IMR-90 (cell line): ENCODE results near the gene D2HGDH. TPM values are rescaled to one million over a fixed set of nuclear protein-coding genes. Genes with fewer than 3 reads are reported as not detected.

Experiments
- ATAC-seq: fragments of 200-7000 bp; cut with Tn5 transposase; 2 replicates; pipeline ENCODE4 v1.9.1; 2020; ENCODE audit warnings: low read depth, mild to moderate bottlenecking, moderate library complexity
- BruUV-seq: library from RNA; stranded (reverse); fragments of 400-500 nt; replicated peaks from 2 replicates; lab custom pipeline; 2021; lab: Mats Ljungman, UMichigan
- CTCF ChIA-PET: fragments of 300-600 bp; formaldehyde crosslinking; extraction: SDS; loops from one replicate; lab custom pipeline; 2021; ENCODE audit warnings: antibody characterized with exemption; lab: Yijun Ruan, JAX
- POLR2A ChIA-PET: fragments of 300-600 bp; sonication (Branson Sonifier 250); formaldehyde crosslinking; loops from one replicate; lab custom pipeline; 2022; ENCODE audit warnings: antibody characterized with exemption; ENCODE audit not compliant: unreplicated experiment; lab: Charles Lee
- DNase-seq: peaks from one replicate; pipeline ENCODE4 v3.0.0; 2013
- H2AFZ ChIP-seq: replicated peaks from 2 replicates; pipeline ENCODE3; 2013; ENCODE audit warnings: low read length, mild to moderate bottlenecking; ENCODE audit not compliant: poor library complexity
- H2AK5ac ChIP-seq: 2 replicates; pipeline ENCODE4 v1.6.1; 2013; ENCODE audit warnings: low read depth, low read length, inconsistent platforms
- H2AK9ac ChIP-seq: replicated peaks from 2 replicates; pipeline ENCODE3; 2013; ENCODE audit warnings: mild to moderate bottlenecking, low read depth, low read length, moderate library complexity; ENCODE audit not compliant: poor library complexity
- H2BK120ac ChIP-seq: 2 replicates; pipeline ENCODE4 v1.6.1; 2013; ENCODE audit warnings: low read depth, low read length, inconsistent platforms
- H2BK15ac ChIP-seq: 3 replicates; pipeline ENCODE4 v1.6.1; 2013; ENCODE audit warnings: low read depth, low read length, inconsistent platforms
- H2BK20ac ChIP-seq: 2 replicates; pipeline ENCODE4 v1.6.1; 2013; ENCODE audit warnings: low read depth, mild to moderate bottlenecking, inconsistent platforms, low read length, moderate library complexity
- H2BK5ac ChIP-seq: 2 replicates; pipeline ENCODE4 v1.6.1; 2013; ENCODE audit warnings: mild to moderate bottlenecking, low read depth, low read length, inconsistent platforms; ENCODE audit not compliant: poor library complexity, severe bottlenecking
- H3K14ac ChIP-seq: replicated peaks from 2 replicates; pipeline ENCODE4 v1.6.1; 2013; ENCODE audit warnings: low read depth, low read length, inconsistent platforms
- H3K18ac ChIP-seq: 2 replicates; pipeline ENCODE4 v1.6.1; 2013; ENCODE audit warnings: low read depth, low read length, control low read depth
- H3K23ac ChIP-seq: 2 replicates; pipeline ENCODE4 v1.6.1; 2013; ENCODE audit warnings: low read depth, low read length, inconsistent platforms
- H3K27ac ChIP-seq: 2 replicates; pipeline ENCODE4 v1.5.1; 2013; ENCODE audit warnings: mild to moderate bottlenecking, control low read depth, low read length; ENCODE audit not compliant: insufficient read depth
- H3K27me3 ChIP-seq: 2 replicates; pipeline ENCODE4 v1.6.1; 2013; ENCODE audit warnings: low read length; ENCODE audit not compliant: control insufficient read depth, insufficient read depth
- H3K36me3 ChIP-seq: 2 replicates; pipeline ENCODE4 v1.6.1; 2013; ENCODE audit warnings: low read length, mixed read lengths; ENCODE audit not compliant: control insufficient read depth, insufficient read depth
- H3K4ac ChIP-seq: 2 replicates; pipeline ENCODE4 v1.6.1; 2013; ENCODE audit warnings: low read depth, low read length, inconsistent platforms
- H3K4me1 ChIP-seq: 2 replicates; pipeline ENCODE4 v1.6.1; 2013; ENCODE audit warnings: low read length, mixed read lengths; ENCODE audit not compliant: control insufficient read depth, insufficient read depth
- H3K4me2 ChIP-seq: 2 replicates; pipeline ENCODE4 v1.6.1; 2013; ENCODE audit warnings: low read depth, mild to moderate bottlenecking, control low read depth, low read length, moderate library complexity
- H3K4me3 ChIP-seq: 2 replicates; pipeline ENCODE4 v1.5.1; 2013; ENCODE audit warnings: low read depth, mild to moderate bottlenecking, control low read depth, low read length, moderate library complexity; ENCODE audit not compliant: insufficient read depth
- H3K56ac ChIP-seq: 2 replicates; pipeline ENCODE4 v1.6.1; 2013; ENCODE audit warnings: low read length, inconsistent platforms; ENCODE audit not compliant: insufficient read depth; ENCODE audit errors: extremely low read depth
- H3K79me1 ChIP-seq, 2 experiments: 2 replicates each; pipeline ENCODE4 v1.6.1; 2013; ENCODE audit warnings: low read length in 2 of 2, inconsistent platforms in 1 of 2, low read depth in 1 of 2
- H3K9ac ChIP-seq: 2 replicates; pipeline ENCODE4 v1.6.1; 2013; ENCODE audit warnings: low read depth, low read length, control low read depth
- H3K9me1 ChIP-seq: 2 replicates; pipeline ENCODE4 v1.6.1; 2013; ENCODE audit warnings: low read length, inconsistent platforms; ENCODE audit not compliant: insufficient read depth
- H3K9me3 ChIP-seq: 2 replicates; pipeline ENCODE4 v1.6.1; 2013; ENCODE audit warnings: low read length; ENCODE audit not compliant: control insufficient read depth, insufficient read depth
- H4K20me1 ChIP-seq: 2 replicates; pipeline ENCODE4 v1.6.1; 2013; ENCODE audit warnings: low read length, inconsistent platforms; ENCODE audit not compliant: insufficient read depth
- H4K5ac ChIP-seq: 2 replicates; pipeline ENCODE4 v1.6.1; 2013; ENCODE audit warnings: mild to moderate bottlenecking, low read depth, low read length, control low read depth
- H4K8ac ChIP-seq, 2 experiments: 2 replicates each; pipeline ENCODE4 v1.6.1; 2013; ENCODE audit warnings: low read depth in 2 of 2, low read length in 2 of 2, control low read depth in 1 of 2, inconsistent platforms in 1 of 2
- H4K91ac ChIP-seq: 2 replicates; pipeline ENCODE4 v1.6.1; 2013; ENCODE audit warnings: low read depth, low read length, inconsistent platforms; ENCODE audit not compliant: insufficient read depth
- CHD1 ChIP-seq: IDR thresholded peaks from 2 replicates; pipeline ENCODE4 v1.6.1; 2012; ENCODE audit warnings: low read depth, low read length, improper control_type of control experiment
- MAFK ChIP-seq: IDR thresholded peaks from 2 replicates; pipeline ENCODE4 v1.6.1; 2012; ENCODE audit warnings: low read depth, low read length, improper control_type of control experiment
- WGBS, 2 experiments: methylation state at CpG; one replicate each; pipeline versions ENCODE4 v1.1.5 to v1.1.7; 2013; ENCODE audit warnings: missing lambda C conversion rate in 2 of 2; ENCODE audit not compliant: insufficient read length in 1 of 2; ENCODE audit errors: extremely low coverage in 2 of 2; 5-methylcytosine and 5-hydroxymethylcytosine counted together
- dilution Hi-C: fragments of 300-500 bp; cut with HindIII; formaldehyde crosslinking; loops from one replicate; pipeline ENCODE4 v1.14.3; 2018; ENCODE audit warnings: low sequenced_read_pairs; ENCODE audit not compliant: unreplicated experiment
- in situ Hi-C: fragments of 300-500 bp; cut with MboI; formaldehyde crosslinking; loops from 3 replicates; pipeline ENCODE4 v1.14.3; 2019; ENCODE audit warnings: low sequenced_read_pairs, inconsistent platforms, mixed read lengths
- intact Hi-C: fragments of 100-400 bp; cut with micrococcal nuclease; formaldehyde crosslinking; loops from 2 replicates; pipeline ENCODE4 v1.10.0; 2022
- polyA plus RNA-seq, 3 experiments: library from polyadenylated mRNA; depleted of rRNA; stranded (reverse); fragments of >200 nt; gene quantifications; 2 replicates each; pipeline ENCODE4 v1.2.3, GENCODE V29; 2012; ENCODE audit warnings: low replicate concordance in 1 of 3
- total RNA-seq: library from RNA; depleted of rRNA; stranded (reverse); fragments of >200 nt; gene quantifications from 2 replicates; pipeline ENCODE4 v1.2.3, GENCODE V29; 2012

The D2HGDH gene
- total and polyA plus RNA-seq, 2 of the 4 experiments (the other 2 are of a cell fraction) = 6.3 to 22.1 TPM

DNA sequence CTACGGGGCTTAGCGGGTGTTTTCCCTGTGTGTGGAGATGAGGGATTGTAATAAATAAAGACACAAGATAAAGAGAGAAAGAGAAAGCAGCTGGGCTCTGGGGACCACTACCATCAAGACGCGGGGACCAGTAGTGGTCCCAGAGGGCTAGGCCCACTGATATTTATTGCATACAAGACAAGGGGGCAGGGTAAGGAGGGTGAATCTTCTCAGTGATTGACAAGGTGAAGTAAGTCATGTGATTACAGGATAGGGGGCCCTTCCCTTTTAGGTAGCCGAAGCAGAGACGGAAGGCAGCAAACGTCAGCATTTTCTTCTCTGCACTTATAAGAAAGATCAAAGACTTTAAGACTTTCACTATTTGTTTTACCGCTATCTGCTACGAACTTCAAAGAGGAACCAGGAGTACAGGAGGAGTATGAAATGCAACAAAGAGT is 37.7 kb downstream of the D2HGDH start:
- H3K18ac ChIP-seq = peak overlapping the region; percentile 30; the same call in 1 of the 2 replicates
- POLR2A ChIA-PET = no interaction called here

More for the DNA sequence above, 37.7 kb downstream of the D2HGDH start:
- Histone ChIP-seq H3K27me3 (no peaks in the 10 kb centered on the region; the same call in 1 of the 2 replicates), H3K9me3 (no peaks in the 10 kb centered on the region), H3K27ac (no peak overlapping the region), H4K20me1 (no peaks in the 10 kb centered on the region; the same call in 1 of the 2 replicates), H2AK9ac (no peak overlapping the region), H4K91ac (no peak overlapping the region), H3K36me3 (peaks cover 3% of the 10 kb centered on the region; the same call in 1 of the 2 replicates), H2BK120ac (no peak overlapping the region), H2BK5ac (no peak overlapping the region), H3K4ac (no peak overlapping the region), H3K9ac (no peak overlapping the region), H3K4me2 (no peak overlapping the region), H4K8ac (no peak overlapping the region), H3K23ac (no peak overlapping the region), H2AFZ (no peak overlapping the region), H4K5ac (no peak overlapping the region; the same call in 1 of the 2 replicates), H3K14ac (no peak overlapping the region), H3K4me1 (peaks cover 12% of the 10 kb centered on the region), H2AK5ac (no peak overlapping the region), H2BK15ac (no peak overlapping the region), H3K4me3 (no peak overlapping the region), H3K9me1 (no peaks in the 10 kb centered on the region), H3K79me1 (no peaks in the 10 kb centered on the region), H2BK20ac (no peak overlapping the region), H3K56ac (no peak overlapping the region)
- dilution Hi-C loops = no loop called here
- TF ChIP-seq CHD1 (no peak), MAFK (peak; percentile 43)
- no peak for DNase-seq
- ATAC-seq = no peak
- no TSS peak for BruUV-seq
- WGBS, 2 experiments = 67% methylated on average over 2 of the region's 9 CpGs; no CpG with 5 or more reads in 1 of the 2 experiments
- CTCF ChIA-PET = no interaction called here
- in situ Hi-C loops = no loop called here
- intact Hi-C loops = no loop called here
